CD4-positive, alpha-beta T cell treated with Interferon alpha-2 for 1 hour (primary cell): ENCODE data around the gene MCEMP1.
A peak's percentile ranks its signal among the peaks of the same experiment; 100 is the strongest.

Experiments used
- DNase-seq, 2 donors: peaks; one replicate each; pipeline ENCODE4 v3.0.0-alpha.2; 2020 to 2022

MCEMP1 gene

DNA sequence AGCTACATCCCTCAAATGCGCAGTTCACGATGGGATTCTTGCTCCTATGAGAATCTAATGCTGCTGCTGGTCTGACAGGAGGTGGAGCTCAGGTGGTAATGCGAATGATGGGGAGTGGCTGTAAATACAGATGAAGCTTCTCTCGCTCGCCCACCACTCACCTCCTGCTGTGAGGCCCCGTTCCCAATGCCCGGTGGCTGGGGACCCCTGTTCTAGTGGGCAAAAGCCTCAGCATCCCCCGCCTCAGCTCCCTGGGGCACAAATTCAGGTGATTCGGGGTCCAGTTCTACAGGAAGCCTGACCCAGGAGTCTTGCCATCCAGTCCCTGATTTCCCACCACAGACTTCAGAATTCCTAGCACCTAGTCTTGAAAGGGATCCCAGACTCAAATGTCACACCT lies 4.4 kb upstream of the MCEMP1 start:
- DNase-seq, result no peak

DNA sequence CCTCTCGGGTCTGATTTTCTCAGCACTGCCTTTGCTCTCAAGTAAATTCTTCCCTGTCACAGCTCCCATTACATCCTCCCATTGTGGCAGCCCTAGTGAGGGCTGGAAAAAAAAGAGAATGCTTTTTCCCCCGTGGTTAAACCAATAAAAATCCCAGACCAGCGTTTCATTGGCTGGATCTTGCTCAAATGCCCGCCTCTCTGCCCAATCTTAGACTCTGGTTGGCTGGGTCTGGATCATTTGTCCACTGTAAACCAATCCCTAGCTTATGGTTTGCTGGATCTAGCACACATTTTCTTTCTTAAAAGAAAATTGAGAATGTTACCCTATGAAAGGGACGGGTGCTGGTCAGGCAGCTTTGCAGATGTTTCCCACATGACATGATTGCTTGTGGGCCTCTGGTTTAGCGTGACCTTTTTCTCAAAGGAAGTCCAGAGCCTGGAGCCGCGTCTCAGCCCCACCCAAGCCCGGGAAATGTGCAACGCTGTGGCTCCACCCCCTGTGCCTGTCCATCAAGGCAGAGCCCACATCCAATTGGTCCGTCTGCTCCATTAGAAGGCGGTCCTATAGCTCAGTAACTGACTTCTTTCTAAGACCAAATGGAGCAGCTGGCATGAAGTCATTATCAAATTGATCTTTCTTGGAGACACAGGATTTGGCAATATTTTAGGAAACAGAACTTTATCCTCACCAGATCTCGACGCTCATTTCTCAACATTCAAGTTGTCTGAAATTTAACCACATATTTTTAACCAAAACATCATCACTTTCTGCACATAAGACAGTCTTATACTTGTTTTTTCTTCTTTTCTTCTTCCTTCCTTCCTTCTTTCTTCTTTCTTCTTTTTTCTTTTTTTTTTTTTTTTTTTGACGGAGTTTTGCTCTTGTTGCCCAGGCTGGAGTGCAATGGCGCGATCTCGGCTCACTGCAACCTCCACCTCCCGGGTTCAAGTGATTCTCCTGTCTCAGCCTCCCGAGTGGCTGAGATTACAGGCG lies 2.6 kb upstream of the MCEMP1 start:
- DNase-seq, result peak; percentile 56 to 76

DNA sequence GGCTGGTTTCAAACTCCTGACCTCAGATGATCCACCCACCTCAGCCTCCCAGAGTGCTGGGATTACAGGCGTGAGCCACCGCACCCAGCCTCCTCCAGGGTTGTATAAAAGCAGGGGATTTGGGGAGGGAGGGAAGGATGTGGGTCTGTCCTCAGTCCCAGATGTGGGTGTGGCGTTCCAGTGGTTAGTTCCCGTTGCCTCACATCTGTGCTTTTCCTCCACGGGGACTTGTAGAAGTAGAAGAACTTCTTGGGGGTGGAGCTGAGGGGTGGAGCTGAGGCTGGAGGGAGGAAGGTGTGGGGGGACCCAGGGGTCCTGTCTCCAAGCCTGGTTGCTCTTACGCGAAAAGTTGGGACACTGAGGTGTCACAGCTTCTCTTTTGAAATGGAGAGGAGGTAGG lies 514 bp upstream of the MCEMP1 start:
- DNase-seq, result peak in 1 of 2 donors; percentile 29

DNA sequence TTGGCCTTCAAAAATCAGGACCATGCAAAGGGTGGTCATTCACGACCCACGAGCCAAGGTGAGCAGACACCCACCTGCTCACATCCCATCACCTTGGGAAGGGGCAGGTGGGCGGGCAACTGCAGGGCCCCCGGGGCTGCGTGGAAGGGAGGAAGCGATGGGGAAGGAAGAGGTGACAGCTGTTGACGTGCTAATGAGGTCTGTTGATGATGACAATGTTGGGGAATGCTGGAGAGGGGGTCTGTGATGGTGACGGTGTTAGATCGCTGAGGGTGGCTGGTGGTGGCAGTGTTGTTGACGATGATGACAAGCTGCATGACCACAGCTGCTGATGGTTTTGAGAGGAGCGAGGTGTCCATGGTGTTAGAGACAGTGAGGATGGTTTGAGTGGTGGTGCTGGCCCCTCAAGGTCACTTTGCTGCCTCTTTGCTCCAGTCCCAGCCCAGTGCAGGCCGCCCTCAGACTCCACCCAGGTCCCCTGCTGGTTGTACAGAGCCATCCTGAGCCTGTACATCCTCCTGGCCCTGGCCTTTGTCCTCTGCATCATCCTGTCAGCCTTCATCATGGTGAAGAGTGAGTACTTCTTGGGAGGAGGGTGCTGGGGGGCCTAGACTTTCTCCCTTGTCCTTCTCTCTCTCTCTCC lies 900 bp downstream of the MCEMP1 start:
- DNase-seq, result no peak

DNA sequence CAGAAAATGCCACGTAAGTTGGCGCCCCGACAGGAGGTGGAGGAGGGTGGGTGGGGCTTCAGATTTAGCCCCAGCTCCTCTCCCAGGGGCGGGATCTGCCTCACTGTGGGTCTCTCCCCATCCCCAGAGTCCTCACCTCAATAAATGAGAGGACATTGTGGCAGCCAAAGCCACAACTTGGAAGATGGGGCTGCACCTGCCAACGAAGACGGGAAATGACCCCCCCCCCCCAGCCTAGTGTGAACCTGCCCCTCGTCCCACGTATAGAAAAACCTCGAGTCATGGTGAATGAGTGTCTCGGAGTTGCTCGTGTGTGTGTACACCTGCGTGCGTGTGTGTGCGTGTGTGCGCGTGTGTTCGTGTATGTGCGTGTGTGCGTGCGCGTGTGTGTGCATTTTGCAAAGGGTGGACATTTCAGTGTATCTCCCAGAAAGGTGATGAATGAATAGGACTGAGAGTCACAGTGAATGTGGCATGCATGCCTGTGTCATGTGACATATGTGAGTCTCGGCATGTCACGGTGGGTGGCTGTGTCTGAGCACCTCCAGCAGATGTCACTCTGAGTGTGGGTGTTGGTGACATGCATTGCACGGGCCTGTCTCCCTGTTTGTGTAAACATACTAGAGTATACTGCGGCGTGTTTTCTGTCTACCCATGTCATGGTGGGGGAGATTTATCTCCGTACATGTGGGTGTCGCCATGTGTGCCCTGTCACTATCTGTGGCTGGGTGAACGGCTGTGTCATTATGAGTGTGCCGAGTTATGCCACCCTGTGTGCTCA lies 2.3 kb downstream of the MCEMP1 start:
- DNase-seq, result peak; percentile 79 to 82

DNA sequence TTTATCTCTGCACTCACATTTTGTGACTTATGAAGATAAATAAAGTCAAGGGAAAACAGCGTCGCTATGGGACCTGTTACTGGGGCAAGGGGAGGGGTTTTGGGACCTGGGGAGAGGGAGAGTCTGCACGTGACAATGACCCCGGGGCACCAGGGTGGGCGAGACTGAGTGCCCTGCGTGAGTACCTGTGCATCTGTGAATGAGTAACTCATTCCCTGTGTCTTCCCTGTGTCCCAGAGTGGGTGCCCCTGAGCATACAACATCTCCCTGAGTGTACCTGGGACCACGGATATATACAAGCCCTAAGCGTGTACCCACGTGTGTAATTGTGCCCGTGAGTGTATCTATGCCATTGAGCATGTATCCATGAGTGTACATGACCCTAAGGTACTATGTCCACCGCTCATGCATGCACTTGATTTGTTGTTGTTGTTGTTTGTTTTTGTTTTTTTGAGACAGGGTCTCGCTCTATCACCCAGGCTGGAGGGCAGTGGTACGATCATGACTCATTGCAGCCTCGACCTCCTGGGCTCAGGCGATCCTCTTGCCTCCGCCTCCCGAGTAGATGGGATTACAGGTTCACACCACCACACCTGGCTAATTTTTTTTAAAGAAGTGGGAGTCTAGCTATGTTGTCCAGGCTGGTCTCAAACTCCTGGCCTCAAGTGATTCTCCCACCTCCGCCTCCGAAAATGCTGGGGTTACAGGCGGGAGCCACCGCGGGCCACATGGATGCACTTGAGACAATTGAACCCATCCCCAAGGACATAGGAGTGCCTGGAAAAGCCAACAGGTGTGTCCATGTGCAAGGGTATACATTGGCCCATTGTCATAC lies 3.1 kb downstream of the MCEMP1 start:
- no peak for DNase-seq

DNA sequence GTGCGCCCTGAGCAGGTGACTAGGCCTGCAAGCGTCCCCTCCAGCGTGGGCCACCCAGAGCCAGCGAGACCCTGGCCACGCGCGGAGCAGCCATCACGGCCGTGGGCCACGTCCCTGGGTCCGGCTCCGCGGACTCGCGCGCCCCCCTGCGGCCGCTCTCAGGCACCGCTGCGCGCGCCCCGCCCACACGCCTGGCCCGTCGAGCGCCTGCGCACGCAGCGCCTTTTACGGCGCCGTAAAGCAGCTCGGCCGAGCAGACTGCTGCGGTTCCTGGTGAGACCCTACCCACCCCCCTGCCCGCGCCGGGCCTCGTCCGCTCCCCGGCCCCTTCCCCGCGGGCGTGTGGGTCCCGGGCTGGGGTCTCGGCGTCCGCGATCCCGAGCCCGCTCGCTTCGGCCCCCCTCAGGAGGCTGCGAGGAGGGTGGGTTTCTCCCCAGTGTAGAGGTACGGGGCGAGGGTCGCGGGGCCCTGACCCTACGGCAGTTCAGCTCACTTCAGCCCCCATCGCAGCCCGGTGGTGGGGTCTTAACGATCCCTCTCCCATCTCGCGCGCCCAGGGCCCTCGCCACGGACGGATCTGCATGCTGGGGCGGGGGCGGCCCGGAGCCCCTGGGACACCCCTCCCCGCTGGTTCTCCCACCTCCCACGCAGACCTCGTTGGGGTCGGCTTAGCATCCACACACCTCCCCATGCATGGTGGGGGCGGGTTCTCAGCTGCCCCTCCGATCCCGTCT lies 3.9 kb downstream of the MCEMP1 start, which contains the start of gene TRAPPC5:
TSS of gene TRAPPC5 (plus strand) at position 228 of the 734 bp plus-strand sequence. CDS start 1,421 bp downstream, outside the sequence.
- DNase-seq, result peak; percentile 89 to 91

DNA sequence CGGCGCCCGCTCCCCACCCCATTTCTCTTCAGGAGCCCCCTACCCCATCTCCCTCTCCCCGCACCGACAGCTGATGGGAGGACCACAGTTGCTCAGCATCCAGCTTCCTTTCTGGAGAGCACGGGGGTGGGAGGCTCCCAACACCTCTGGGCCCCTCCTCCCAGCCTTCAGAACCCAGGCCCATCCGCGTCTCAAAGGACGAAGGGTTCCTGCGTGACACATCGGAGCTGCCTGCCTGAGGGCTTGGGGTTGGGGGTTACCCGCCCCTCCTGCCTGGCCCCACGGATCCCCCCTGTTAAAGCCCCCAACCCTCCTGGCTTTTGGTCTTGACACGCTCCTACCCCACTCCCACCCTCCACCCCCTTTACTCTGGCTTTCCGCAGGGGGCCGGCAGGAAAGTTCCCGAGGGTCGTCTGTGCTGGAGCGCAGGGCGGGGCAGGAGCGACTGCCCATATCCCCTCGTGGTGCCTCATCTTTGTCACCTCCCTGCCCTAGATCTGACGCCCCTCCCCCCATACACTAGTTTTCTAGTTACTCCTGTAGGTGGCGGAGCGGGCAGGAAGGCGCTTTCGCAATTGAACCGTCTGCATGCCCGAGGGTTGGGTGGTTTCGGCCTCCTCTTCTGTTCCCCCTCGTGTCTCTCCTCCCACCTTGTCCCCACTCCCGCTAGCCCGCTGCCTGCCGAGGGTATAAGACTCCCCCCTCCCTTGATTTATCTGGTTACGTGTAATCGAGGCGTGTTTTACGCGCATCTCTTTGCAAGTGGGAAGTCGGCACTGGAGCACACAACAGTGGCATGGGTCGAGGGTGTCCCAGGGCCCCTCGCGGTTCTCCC lies 4.7 kb downstream of the MCEMP1 start:
- peak; percentile 87 to 89 for DNase-seq

DNA sequence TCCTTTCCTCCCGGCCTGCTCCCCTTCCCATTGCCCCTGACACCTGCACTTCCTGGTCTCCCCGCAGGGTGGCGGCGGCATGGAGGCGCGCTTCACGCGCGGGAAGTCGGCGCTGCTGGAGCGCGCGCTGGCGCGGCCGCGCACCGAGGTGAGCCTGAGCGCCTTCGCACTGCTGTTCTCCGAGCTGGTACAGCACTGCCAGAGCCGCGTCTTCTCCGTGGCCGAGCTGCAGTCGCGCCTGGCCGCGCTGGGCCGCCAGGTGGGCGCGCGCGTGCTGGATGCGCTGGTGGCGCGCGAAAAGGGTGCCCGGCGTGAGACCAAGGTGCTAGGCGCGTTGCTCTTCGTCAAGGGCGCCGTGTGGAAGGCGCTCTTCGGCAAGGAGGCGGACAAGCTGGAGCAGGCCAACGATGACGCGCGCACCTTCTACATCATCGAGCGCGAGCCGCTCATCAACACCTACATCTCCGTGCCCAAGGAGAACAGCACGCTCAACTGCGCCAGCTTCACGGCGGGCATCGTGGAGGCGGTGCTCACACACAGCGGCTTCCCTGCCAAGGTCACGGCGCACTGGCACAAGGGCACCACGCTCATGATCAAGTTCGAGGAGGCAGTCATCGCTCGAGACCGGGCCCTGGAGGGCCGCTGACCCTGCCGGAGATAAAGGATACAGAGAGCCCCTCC lies 5.4 kb downstream of the MCEMP1 start:
- DNase-seq, result no peak

DNA sequence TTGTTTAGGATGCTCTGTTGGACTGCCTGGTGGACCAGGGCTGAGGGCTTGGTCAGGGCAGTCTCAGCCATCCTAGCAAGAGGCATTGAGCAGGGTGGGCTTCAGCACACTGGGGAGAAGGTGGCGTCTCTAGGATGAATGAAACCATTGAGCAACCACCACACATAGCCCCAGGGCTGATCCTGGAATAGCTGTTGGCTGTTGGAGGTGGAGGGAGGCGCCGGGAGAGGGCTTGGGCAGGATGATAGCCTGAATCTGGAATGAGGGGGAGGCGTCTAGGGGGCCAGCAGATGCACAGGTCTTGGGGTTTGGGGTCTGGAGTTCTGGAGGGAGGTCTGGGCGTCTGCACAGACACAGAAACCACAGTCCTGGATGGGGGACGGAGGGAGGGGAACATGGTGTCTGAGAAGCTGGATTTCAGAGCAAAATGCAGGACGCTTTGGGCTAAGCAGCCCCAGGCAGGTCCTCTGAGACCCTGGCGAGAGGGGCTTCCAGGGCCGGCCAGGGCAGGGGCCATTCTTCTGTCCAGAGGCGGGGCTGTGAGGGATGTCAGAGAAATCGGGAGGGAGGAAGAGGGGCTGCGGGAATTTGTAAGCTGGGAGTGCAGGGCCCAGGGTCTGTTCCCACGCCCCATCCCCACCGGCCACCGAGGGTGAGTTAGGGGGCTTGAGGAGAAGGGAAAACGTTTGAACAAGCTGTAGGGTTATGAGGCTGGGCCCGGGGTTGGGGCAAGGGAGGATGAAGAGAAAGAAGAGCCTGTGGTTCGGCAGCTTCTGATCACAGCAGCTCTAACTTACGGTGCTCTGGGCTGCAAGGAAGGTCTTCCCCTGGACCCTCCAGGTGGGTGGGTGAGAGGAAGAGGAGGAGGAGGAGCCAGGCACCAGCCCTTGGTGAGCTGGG lies 8.9 kb downstream of the MCEMP1 start:
- DNase-seq, result no peak

DNA sequence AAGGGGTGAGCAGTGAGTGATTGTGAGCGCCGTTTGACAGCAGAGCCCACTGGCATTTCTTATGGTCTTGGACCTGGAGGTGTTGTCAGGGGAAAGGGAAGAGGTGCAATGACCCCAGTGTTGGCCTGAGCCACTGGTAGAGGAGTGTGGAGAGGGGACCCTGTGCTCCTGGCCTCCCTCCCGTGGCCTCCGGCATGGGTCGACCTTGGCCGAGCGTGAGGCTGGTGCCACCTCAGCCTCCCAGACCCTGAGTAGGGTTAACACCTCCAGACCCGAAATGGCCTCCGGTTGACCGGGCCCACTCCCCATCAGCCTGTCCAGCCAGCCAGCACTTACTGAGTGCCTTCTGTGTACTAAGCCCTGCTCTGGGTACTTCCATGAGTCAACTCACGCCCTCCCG lies 10.3 kb downstream of the MCEMP1 start:
- no peak for DNase-seq

DNA sequence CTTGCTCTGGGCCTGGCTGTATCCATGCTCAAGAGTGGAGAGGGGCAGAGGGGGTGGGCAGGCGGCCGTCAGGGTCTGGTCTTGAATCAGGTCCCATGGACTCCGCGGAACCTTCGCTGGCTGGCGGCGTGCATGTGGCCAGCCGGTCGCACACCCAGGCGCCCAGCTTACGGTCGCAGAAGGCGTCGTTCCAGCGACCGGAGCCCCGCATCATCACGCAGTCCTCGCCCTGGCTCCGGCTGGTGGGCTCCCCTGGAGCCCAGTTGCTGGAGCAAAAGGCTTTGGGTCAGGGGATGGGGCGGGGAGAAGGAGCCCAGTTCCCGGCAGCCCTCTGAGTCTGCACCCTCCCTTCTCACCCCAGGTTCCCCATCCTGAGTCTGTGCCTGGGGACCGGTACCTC lies 12.3 kb downstream of the MCEMP1 start:
- no peak for DNase-seq

DNA sequence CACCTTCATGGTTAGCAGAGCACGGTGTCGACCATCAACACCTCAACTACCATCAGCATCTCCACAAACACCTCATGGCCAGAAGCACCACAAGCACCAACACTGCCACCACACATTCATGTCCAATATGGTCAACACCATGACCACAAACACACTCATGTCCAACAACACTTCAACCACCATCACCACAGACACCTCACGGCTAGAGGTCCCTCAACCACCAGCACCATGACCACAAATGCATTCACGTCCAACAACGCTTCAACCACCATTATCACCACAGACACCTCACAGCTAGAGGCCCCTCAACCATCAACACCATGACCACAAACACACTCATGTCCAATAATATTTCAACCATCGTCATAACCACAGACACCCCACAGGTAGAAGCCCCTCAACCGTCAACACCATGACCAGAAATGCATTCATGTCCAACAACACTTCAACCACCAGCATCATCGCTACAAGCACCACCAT lies 13.9 kb downstream of the MCEMP1 start:
- DNase-seq, result peak in 1 of 2 donors; percentile 51

DNA sequence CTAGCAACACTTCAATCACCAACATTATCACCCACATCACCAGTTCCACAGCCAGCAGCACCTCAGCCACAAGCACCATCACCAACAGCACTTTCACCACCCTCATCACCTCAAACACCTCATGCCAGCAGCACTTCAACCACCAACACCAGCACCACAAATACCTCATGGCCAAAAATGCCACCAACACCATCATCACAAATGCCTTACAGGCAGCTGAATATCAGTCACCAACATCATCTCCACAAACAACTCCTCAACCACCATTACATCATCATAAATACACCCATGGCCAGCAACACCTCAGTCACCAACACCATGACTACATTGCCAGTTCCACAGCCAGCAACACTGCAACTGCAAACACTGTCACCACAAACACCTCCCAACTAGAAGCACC lies 14.6 kb downstream of the MCEMP1 start:
- peak in 1 of 2 donors; percentile 47 for DNase-seq

DNA sequence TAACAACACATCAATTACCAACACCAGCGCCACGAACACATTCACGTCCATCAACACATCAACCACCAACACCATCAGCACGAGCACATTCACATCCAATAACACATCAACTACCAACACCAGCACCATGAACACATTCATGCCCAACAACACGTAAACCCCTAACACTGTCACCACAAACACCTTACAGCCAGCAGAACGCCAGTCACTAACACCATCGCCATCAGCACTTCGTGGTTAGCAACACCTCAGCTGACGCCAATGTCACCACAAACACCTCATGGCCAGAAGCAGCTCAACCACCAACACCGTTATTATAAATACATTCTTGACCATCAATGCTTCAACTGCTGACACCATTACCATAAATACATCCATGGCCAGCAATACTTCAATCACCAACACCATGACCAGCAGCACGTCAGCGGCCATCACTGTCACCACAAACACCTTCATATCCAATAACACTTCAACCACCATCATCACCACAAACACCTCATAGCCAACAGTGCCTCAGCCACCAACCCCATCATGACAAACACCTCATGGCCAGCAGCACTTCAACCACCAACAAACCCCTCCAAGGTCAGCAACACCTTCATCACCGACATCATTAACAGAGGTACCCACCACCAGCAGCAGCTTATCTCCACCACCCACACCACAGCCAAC lies 15.7 kb downstream of the MCEMP1 start:
- peak; percentile 47 for DNase-seq

DNA sequence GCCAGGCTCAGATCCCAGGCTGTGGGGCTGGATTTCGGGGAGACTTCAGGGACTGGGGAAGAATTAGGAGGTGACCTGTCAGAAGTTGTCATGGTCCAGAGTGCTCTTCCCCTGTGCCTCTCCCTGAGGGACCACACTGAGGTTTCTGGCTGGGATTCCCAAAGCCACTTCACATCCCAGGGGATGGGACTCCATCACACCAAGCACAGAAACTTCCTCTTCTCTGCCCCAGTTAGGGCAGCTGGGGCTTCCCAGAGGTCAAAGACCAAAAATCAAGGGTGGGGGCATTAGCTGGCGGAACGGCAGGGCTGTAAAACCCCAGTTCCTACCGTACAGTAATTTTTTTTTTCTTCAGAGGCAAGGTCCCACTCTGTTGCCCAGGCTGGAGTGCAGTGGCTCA lies 17.6 kb downstream of the MCEMP1 start:
- DNase-seq, result no peak

DNA sequence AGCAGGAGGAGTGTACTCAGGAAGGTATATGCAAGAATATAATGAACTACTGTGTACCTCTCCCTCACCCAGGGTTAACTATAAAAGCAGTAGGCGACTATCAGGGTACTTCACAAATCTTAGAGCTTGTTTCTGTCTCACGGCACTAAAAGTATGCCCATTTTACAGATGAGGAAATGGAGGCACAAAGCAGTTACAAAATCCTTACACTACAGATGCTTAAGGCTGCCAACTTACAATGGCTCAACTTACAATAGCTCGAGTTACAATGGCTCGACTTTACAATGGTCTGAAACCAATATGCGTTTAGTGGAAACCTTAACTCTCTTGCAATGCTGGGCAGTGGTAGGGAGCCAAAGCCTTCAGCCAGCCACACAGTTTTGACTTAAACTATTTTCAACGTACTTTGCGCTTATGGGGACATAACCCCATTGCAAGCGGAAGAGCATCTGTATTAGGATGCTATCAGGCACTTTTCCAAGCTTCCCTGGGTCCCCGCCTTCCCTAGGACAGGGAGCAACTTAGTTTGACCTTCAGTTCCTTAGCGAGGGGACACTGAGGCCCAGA lies 20.9 kb downstream of the MCEMP1 start:
- DNase-seq, result no peak

DNA sequence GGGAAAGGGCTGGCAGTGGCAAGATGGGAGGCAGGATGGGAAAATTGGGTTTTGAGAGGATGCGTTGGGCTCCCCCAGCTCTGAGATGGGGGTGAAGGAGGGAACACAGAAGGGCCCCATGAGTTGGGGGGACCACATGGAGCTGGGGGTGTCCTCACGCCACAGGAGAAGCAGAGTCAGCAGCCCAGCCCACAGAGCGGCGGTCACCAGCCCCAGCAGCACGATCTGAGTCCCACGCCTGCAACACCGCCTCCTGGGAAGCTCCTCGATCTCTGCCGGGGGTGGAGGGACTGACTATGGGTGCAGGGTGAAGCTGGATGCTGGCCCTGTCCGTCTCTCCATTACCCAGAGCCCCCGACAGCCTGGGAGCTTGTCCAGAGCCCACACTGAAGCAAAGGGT lies 21.7 kb downstream of the MCEMP1 start:
- DNase-seq, result no peak
